GM21360 (cell line): ENCODE data around the gene TMEM175.

Experiments
- ATAC-seq: cut with Tn5 transposase; IDR thresholded peaks from one replicate; pipeline ENCODE4 v1.9.1; 2021; ENCODE audit warnings: mild to moderate bottlenecking, moderate library complexity; ENCODE audit not compliant: unreplicated experiment

Gene TMEM175

DNA sequence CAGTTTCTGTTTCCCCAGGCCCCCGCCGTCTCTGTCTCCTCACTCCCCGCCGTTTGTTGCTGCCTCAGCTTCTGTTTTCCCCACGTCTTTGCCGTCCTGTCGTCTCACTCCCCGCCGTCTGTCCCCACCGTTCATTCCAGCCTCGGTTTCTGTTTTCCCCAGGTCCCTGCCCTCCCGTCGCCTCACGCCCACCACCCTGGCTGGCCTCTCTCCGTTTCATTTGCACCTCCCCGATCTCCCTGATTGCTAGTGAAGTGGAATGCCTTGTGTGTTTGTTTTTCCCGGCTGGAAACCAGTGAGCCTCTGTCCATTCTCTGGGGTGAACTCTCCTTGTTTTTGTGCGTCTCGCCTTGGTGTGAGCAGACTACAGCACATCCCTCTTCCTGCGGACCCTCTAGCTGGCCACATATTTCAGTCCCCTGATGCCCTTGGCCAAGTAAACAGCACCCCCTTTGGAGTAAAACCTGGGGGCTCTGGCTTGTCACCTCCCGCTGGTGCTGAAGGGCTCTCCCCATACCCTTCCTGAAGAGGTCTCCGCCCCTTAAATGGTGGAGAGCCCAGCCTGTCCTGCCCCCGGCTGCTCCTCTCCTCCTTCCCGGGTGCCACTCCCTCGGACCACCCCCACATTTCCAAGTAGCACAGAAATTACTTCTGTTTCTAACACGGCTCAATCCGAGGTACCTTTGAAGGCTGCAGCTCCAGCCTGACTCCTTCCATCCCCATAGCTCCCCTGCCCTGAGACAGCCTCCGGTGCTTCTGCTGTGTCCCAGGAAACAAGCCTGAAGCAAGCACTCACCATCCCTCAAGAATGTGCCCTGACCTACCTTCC lies 13.2 kb downstream of the TMEM175 start:
- ATAC-seq: no peak

GRCh38 chr4:946103-946450 lies 13.8 kb downstream of the TMEM175 start:
- no peak for ATAC-seq

DNA sequence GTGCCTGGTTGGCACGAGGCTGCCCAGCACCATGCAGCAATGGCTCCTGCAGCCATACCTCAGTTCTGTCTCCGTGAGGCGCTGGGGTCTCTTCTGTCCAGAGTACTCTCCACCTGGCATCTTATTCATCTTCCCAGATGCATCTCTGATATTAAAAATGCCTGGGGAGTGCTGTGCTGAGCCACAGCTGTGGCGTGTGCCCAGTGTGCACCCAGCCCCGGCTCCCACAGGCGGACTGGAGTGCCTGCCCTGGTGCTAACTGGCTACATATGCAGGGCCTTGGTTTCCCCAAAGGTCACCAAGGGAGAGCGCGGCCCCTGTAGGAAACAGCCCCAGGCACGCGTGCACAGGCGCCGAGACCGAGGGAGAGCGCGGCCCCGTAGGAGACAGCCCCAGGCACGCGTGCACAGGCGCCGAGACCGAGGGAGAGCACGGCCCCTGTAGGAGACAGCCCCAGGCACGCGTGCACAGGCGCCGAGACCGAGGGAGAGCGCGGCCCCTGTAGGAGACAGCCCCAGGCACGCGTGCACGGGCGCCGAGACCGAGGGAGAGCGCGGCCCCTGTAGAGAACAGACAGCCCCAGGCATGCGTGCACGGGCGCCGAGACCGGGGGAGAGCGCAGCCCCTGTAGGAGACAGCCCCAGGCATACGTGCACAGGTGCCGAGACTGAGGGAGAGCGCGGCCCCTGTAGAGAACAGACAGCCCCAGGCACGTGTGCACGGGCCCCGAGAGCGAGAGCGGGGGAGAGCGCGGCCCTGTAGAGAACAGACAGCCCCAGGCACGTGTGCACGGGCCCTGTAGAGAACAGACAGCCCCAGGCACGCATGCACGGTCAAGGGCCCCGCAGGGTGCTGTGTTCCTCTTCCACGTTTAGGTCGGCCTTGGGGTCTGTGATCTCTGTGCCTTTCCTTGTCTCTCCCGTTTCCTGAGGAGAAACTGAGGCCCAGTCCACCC lies 14.5 kb downstream of the TMEM175 start:
- no peak for ATAC-seq

DNA sequence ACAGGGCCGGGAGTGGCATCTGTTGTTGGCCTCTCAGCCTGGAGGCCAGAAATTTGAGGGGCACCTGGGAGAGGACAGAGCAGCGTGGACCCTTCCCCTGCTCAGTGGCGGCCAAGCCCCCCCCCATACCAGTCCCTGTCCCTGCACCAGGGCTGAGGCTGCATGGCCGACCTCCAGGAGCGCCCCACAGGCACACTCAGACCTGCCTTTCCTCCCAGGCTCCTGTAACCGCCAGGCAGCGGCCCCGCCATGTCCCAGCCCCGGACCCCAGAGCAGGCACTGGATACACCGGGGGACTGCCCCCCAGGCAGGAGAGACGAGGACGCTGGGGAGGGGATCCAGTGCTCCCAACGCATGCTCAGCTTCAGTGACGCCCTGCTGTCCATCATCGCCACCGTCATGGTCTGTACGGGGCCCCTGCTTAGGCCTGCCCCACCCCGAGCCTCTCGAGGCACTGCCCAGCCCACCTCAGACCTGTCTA lies 15.3 kb downstream of the TMEM175 start:
- ATAC-seq: no peak

GRCh38 chr4:948101-948935 lies 16.1 kb downstream of the TMEM175 start:
- no peak for ATAC-seq

DNA sequence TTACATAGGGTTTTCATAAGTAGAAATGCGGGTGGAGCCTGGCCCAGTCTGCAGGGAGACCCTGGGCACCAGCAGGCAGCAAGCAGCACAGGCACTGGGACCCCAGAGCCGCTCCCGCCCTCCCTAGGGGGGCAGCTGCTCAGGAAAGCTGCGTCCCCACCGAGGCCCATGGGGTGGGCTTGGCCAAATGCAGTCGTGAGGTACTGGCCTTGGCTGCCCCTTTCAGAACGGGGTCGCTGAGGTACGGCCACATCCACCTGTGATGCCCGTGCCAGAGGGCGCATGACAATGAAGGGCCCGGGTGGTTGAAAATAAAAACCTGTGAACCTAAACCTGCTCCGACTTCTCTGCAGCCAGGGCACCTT lies 16.7 kb downstream of the TMEM175 start:
- no peak for ATAC-seq

GRCh38 chr4:949656-950055 lies 17.4 kb downstream of the TMEM175 start:
- no peak for ATAC-seq

GRCh38 chr4:950136-951020 lies 18.1 kb downstream of the TMEM175 start:
- ATAC-seq: no peak

GRCh38 chr4:951186-951585 lies 18.9 kb downstream of the TMEM175 start:
- no peak for ATAC-seq

DNA sequence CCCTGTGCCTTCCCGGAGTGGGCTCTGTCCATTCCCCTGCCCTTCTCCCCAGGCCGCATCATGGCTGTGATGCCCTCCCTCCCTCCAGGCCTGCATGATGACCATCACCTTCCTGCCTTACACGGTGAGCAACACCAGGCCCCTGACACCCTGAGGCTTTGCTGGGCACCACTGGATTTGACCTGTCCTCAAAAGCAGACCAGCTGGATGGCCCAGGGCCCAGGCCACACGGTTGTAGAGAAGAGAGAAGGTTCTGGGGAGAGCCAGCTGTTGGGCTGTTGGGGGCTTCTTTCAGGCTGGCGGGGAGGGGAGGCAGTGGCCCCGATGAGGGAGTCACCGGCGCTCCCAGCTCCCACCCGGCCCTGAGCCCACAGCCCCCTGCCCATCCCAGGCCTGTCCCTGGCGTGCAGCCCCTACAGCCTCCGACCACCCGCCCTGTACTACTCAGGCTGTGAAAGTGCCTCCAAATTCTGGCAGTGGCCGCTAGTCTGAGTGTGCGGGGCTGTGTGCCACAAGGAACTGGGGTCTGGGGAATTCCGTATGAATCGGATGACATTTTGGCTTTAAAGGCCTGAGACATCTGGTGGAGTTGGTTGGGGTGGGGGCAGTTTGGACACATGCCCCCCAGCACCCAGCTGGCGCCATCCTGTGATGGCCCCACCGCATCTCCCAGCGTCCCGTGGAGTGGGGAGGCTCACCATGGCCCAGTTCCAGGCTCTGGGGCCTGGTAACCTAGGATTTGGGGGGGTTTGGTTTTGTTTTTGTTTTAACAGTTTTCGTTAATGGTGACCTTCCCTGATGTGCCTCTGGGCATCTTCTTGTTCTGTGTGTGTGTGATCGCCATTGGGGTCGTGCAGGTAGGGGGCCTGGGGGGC lies 19.6 kb downstream of the TMEM175 start:
- ATAC-seq: no peak

GRCh38 chr4:952881-953573 lies 20.8 kb downstream of the TMEM175 start:
- ATAC-seq: no peak

DNA sequence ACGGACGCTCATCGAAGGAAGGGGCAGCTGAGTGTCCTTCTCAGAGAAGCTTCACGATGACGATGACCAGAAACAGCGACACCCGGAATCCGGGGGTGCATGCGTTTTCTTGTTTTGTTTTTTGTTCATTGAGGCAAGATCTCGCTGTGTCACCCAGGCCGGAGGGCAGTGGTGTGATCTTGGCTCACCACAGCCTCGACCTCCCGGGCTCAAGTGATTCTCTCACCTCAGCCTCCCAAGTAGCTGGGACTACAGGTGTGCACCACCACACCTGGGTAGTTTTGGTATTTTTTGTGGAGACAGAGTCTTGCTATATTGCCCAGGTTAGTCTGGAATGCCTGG lies 21.3 kb downstream of the TMEM175 start:
- ATAC-seq: no peak

DNA sequence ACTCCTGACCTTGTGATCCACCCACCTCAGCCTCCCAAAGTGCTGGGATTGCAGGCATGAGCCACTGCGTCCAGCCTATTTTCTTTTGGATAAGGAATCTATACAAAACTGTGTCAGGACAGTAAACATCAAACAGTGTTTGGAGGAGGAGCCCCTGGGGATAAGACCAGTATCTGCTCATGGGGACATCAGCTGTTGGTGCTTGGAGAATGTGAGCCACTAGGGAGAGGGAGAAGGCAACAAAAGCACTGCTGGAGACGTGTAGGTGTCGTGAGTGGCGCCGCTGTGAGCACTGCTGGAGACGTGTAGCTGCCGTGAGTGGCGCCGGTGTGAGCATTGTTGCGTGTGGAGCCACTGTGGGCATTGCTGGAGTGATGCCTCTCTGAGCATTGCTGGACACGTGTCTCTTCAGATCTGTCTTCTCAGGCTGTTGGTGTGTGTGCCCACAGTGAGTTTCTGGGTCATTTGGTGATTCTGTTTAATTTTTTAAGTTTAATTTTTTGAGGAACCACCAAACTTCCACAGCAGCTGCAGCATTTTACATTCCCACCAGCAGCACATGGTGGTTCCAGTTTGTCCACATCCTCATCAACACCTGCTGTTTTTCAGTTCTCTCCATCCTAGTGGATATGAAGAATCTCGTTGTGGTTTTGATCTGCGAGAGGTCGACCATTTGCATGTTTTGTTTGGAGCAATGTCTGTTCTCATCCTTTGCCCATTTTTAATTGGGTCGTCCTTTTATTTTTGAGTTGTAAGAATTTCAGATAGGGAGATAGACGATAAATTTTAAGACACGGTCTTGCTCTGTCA lies 22.2 kb downstream of the TMEM175 start:
- no peak for ATAC-seq

DNA sequence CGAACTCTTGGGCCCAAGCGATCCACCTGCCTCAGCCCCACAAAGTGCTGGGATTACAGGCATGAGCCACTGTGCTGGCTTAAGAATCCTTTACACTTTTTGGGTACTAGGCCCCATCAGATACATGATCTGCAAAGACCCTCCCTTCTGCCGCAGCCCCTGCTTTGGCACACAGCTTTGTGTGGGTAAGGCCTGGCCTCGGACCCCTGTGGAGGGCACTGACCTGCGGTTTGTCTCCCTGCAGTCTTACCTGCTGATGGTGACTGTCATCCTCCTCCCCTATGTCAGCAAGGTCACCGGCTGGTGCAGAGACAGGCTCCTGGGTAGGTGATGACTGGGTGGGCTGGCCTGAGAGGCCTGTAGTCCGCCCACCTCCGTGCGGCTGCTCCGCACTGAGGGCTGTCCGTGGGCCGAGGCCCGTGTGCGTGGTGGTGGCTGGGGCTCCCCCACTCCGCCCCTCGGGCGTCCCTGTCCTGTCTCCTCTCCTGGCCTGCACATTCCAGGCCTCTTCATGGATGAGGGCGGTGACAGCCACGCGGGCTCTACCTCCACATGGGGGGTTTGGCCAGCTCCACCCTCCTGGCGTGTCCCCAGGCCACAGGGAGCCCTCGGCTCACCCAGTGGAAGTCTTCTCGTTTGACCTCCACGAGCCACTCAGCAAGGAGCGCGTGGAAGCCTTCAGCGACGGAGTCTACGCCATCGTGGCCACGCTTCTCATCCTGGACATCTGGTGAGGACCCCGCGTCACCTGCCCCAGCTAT lies 23.1 kb downstream of the TMEM175 start:
- ATAC-seq: no peak

GRCh38 chr4:955931-956381 lies 23.7 kb downstream of the TMEM175 start:
- no peak for ATAC-seq

DNA sequence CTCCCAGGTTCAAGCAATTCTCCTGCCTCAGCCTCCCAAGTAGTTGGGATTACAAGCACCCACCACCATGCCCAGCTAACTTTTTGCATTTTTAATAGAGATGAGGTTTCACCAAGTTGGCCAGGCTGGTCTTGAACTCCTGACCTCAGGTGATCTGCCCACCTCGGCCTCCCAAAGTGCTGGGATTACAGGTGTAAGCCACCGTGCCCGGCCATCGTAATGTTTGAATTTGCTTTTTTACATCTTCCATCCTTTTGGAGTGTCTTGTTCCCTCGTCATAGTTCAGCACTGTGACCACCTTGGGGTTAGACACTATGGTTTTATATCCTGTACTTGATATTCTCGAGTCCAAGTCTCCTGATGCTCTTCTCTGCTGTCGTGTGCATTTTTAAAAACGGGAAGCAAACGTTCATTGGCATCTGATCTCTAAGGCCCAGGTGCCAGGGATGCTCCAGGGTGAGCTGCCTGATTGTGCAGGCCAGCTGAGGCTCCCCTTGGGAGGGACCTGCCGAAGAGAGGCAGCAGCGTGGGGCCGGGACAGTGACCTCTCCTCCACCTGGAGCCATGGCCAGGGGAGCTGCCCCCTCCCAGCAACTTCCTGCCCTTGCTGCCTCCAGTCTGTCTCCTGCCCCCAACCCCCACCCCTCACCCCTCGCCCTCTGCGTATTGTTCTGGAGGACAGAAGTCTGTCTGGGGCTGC lies 24.4 kb downstream of the TMEM175 start:
- ATAC-seq: no peak
